NCI-H146 (cell line): ENCODE measurements around the gene ZFPM1.
A peak's percentile ranks its signal among the peaks of the same experiment; 100 is the strongest.
"Not testable (repeated sequence)": the region's sequence is repeated elsewhere in the genome, so short reads cannot be mapped to it uniquely, and the experiment has no call there.

Source experiments
- DNase-seq: peaks from one replicate; lab custom pipeline; 2025; lab: John Stamatoyannopoulos, UW

ZFPM1 gene

GRCh38 chr16:88464447-88465318 is 11.6 kb downstream of the ZFPM1 start:
- no peak for DNase-seq

- DNase-seq, result peak; percentile 75
These were observed 12.4 kb downstream of the ZFPM1 start for GRCh38 chr16:88465387-88465983.

GRCh38 chr16:88466175-88466862 is 13.2 kb downstream of the ZFPM1 start:
- no peak for DNase-seq

GRCh38 chr16:88466949-88467348 is 13.9 kb downstream of the ZFPM1 start:
- no peak for DNase-seq

- DNase-seq, result no peak
These were observed 14.5 kb downstream of the ZFPM1 start for GRCh38 chr16:88467541-88467944.

- DNase-seq, result peak; percentile 17
These were observed 15.4 kb downstream of the ZFPM1 start for GRCh38 chr16:88468275-88469129.

GRCh38 chr16:88469615-88470395 is 16.7 kb downstream of the ZFPM1 start:
- DNase-seq, result no peak

GRCh38 chr16:88470396-88470680 is 17.3 kb downstream of the ZFPM1 start:
- not testable (repeated sequence) for DNase-seq

GRCh38 chr16:88470696-88471095 is 17.6 kb downstream of the ZFPM1 start:
- DNase-seq, result not testable (repeated sequence)

GRCh38 chr16:88471115-88471514 is 18.0 kb downstream of the ZFPM1 start:
- no peak for DNase-seq

GRCh38 chr16:88471575-88471974 is 18.5 kb downstream of the ZFPM1 start:
- DNase-seq, result no peak

- DNase-seq, result no peak
These were observed 19.0 kb downstream of the ZFPM1 start for GRCh38 chr16:88472069-88472468.

- DNase-seq, result no peak
These were observed 19.6 kb downstream of the ZFPM1 start for GRCh38 chr16:88472637-88473205.

GRCh38 chr16:88473666-88474534 is 20.8 kb downstream of the ZFPM1 start:
- DNase-seq, result no peak

GRCh38 chr16:88475037-88475436 is 22.0 kb downstream of the ZFPM1 start:
- no peak for DNase-seq

GRCh38 chr16:88476203-88476602 is 23.1 kb downstream of the ZFPM1 start:
- no peak for DNase-seq

GRCh38 chr16:88476817-88477397 is 23.8 kb downstream of the ZFPM1 start:
- DNase-seq, result no peak

GRCh38 chr16:88477631-88478519 is 24.8 kb downstream of the ZFPM1 start:
- DNase-seq, result peak; percentile 93
